Kidney (tissue), 2 donors: ENCODE results near the gene GUCY1B1. TPM values are rescaled to one million over a fixed set of nuclear protein-coding genes. Genes with fewer than 3 reads are reported as not detected.

Source experiments
- polyA plus RNA-seq: library from polyadenylated mRNA; stranded (reverse); fragments of 350-450 nt; fragmentation: Illumina TruSeq; extraction: RNeasy Lipid Tissue Mini Kit (QIAGEN cat#74804); gene quantifications from one replicate; pipeline ENCODE4 v1.2.3, GENCODE V29; 2014; ENCODE audit warnings: low read depth, low replicate concordance; ENCODE audit not compliant: insufficient read depth
- total RNA-seq: library from RNA; stranded (reverse); fragmentation: NEBNext Ultra II Directional; extraction: Animal tissue kit (Norgen Biotek cat#: 25700); gene quantifications from one replicate; pipeline ENCODE4 v1.2.1, GENCODE V29; 2021
- donor health status: DM: yes; HTN: yes; CAD: no.

Gene GUCY1B1
- total and polyA plus RNA-seq, 2 donors from 2014 or later, result 13.2 to 24.7 TPM

Other genes starting within 250 kb of the GUCY1B1 start
- 64.6 TPM for gene GUCY1A1, start 92.2 kb upstream of the GUCY1B1 start, total RNA-seq
- 6.9 TPM for gene GUCY1A1, start 92.2 kb upstream of the GUCY1B1 start, polyA plus RNA-seq
- not detected for gene ASIC5, start 107.3 kb downstream of the GUCY1B1 start, total RNA-seq
- not detected for gene ASIC5, start 107.3 kb downstream of the GUCY1B1 start, polyA plus RNA-seq
- gene TDO2, start 144.7 kb downstream of the GUCY1B1 start, total RNA-seq, result 1.3 TPM
- gene TDO2, start 144.7 kb downstream of the GUCY1B1 start, polyA plus RNA-seq, result 0.41 TPM
- gene CTSO, start 194.8 kb downstream of the GUCY1B1 start, total RNA-seq, result 40.3 TPM
- 22.9 TPM for gene CTSO, start 194.8 kb downstream of the GUCY1B1 start, polyA plus RNA-seq